Measurements from ENCODE around the gene GPR78.
"Not testable (repeated sequence)": the region's sequence is repeated elsewhere in the genome, so short reads cannot be mapped to it uniquely, and the experiment has no call there.

Gene GPR78

DNA sequence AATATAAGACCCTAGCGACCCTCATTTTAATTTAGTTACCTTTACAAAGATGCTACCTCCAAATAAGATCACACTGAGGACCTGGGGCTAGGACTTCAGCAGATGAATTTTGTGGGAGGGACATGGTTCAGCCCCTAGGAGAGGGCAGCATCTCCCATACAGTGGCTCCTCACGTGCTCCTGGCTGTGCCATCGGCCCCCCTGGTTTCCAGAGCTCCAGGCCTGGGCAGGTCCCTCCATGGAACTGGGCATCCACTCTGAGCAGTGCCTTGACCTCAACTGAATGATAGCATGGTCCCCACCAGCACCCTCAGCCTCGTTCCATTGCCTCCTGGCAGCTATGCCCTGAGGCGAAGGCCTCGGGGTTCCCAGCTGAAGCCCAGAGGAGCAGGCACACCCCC is 51.7 kb downstream of the GPR78 start:
- WGBS: no CpG with 5 or more reads among the region's 6 CpGs

DNA sequence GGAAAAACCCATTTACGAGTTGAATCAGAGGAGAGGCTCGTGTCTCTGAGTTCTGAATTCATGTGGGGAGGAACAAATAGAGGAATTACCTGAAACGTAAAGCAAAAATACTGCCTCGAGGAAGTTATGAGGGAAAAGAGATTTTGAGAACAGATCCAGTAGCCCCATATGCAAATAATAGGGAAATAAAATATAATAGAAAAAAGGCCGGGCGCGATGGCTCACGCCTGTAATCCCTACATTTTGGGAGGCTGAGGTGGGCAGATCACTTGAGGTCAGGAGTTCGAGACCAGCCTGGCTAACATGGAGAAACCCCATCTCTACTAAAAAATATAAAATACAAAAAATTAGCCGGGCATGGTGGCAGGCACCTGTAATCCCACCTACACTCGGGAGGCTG is 54.6 kb downstream of the GPR78 start:
- not testable (repeated sequence) for H3K18ac ChIP-seq (ENCODE audit: low read depth in 1 of 2, low read length in 2 of 2); H3K4me1 ChIP-seq (ENCODE audit: control insufficient read depth, insufficient read depth, low read depth, low read length); H2BK15ac ChIP-seq (ENCODE audit: low read depth, poor library complexity, severe bottlenecking); H4K8ac ChIP-seq (ENCODE audit: low read length); H2BK12ac ChIP-seq (ENCODE audit: low read length in 2 of 2); H3K14ac ChIP-seq (ENCODE audit: low read length in 2 of 2); H3K4ac ChIP-seq (ENCODE audit: low read depth in 1 of 2, low read length in 2 of 2); H3K27ac ChIP-seq (ENCODE audit: low read length, poor library complexity, severe bottlenecking); H3K4me2 ChIP-seq (ENCODE audit: low read length, poor library complexity, severe bottlenecking); H2AFZ ChIP-seq (ENCODE audit: low read depth, low read length); H3K9me3 ChIP-seq (ENCODE audit: control insufficient read depth, low read length); H3K79me1 ChIP-seq (replicated peaks; ENCODE audit: low read length, poor library complexity, severe bottlenecking); H2BK5ac ChIP-seq (ENCODE audit: low read depth, low read length, poor library complexity, severe bottlenecking); H3K9ac ChIP-seq (ENCODE audit: low read length); H3K23ac ChIP-seq (ENCODE audit: low read length in 2 of 2); H3K4me3 ChIP-seq (ENCODE audit: insufficient read depth in 1 of 2, low read depth in 1 of 2, low read length in 2 of 2); H2AK5ac ChIP-seq (ENCODE audit: low read length, severe bottlenecking); H4K91ac ChIP-seq (ENCODE audit: low read length); H3K36me3 ChIP-seq (ENCODE audit: control insufficient read depth in 1 of 2, insufficient read depth in 2 of 2, low read depth in 1 of 2, low read length in 2 of 2); H2BK120ac ChIP-seq (ENCODE audit: low read depth, low read length); DNase-seq
- peaks cover 0 to 16% of the 10 kb centered on the region in 2 experiments for H3K27me3 ChIP-seq (ENCODE audit: control insufficient read depth in 1 of 2, insufficient read depth in 1 of 2, low read length in 2 of 2)
- WGBS: no CpG with 5 or more reads among the region's 11 CpGs

More for the DNA sequence above, 51.7 kb downstream of the GPR78 start:
- not testable (repeated sequence) for DNase-seq; H3K4me3 ChIP-seq (ENCODE audit: insufficient read depth in 1 of 2, low read depth in 1 of 2, low read length in 2 of 2); H3K4ac ChIP-seq (ENCODE audit: low read depth in 1 of 2, low read length in 2 of 2); H4K91ac ChIP-seq (ENCODE audit: low read length); H3K36me3 ChIP-seq (ENCODE audit: control insufficient read depth in 1 of 2, insufficient read depth in 2 of 2, low read depth in 1 of 2, low read length in 2 of 2); H2BK15ac ChIP-seq (ENCODE audit: low read depth, poor library complexity, severe bottlenecking); H3K4me1 ChIP-seq (ENCODE audit: control insufficient read depth, insufficient read depth, low read depth, low read length); H3K79me1 ChIP-seq (replicated peaks; ENCODE audit: low read length, poor library complexity, severe bottlenecking); H2AK5ac ChIP-seq (ENCODE audit: low read length, severe bottlenecking); H2BK120ac ChIP-seq (ENCODE audit: low read depth, low read length); H3K18ac ChIP-seq (ENCODE audit: low read depth in 1 of 2, low read length in 2 of 2); H3K23ac ChIP-seq (ENCODE audit: low read length in 2 of 2); H2BK5ac ChIP-seq (ENCODE audit: low read depth, low read length, poor library complexity, severe bottlenecking); H3K4me2 ChIP-seq (ENCODE audit: low read length, poor library complexity, severe bottlenecking); H3K27me3 ChIP-seq (ENCODE audit: control insufficient read depth in 1 of 2, insufficient read depth in 1 of 2, low read length in 2 of 2); H3K14ac ChIP-seq (ENCODE audit: low read length in 2 of 2); H2AFZ ChIP-seq (ENCODE audit: low read depth, low read length); H3K9me3 ChIP-seq (ENCODE audit: control insufficient read depth, low read length); H4K8ac ChIP-seq (ENCODE audit: low read length); H2BK12ac ChIP-seq (ENCODE audit: low read length in 2 of 2); H3K27ac ChIP-seq (ENCODE audit: low read length, poor library complexity, severe bottlenecking); H3K9ac ChIP-seq (ENCODE audit: low read length)

DNA sequence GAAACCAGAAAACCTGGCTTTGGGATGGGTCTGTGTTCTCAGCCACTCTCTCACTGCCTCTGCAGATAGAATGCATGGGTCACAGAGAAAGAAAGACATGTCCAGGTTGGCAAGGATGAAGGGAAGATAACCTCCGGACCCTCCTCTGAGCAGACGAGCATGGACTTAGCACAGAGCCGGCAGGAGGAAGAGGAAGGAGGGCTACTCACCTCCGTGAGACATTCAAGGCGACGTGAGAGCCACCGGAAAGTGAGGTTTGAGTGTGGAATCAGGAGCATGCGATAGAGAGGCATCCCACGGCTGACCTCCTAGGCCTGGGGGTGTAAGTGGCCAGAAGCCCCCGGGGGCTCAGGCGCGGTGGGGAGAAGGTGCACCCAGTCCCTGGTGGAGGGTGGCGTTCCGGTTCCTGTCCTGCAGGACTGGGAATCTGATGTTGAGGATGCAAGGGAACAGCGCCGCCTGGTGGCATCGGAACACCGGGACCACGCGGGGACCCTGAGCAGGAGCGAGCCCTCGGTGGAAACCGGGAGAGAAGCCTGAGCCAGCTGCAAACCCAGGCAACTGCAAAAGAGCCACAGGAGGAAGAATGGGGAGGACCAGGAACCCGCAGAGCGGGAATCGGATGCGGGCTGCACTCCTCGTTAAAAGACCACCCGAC is 55.8 kb downstream of the GPR78 start:
- H4K8ac ChIP-seq (ENCODE audit: low read length); H3K4ac ChIP-seq (ENCODE audit: low read depth in 1 of 2, low read length in 2 of 2); H3K9ac ChIP-seq (ENCODE audit: low read length); H2BK12ac ChIP-seq (ENCODE audit: low read length in 2 of 2); H2BK15ac ChIP-seq (ENCODE audit: low read depth, poor library complexity, severe bottlenecking); H2BK5ac ChIP-seq (ENCODE audit: low read depth, low read length, poor library complexity, severe bottlenecking); H3K4me2 ChIP-seq (ENCODE audit: low read length, poor library complexity, severe bottlenecking); H3K4me3 ChIP-seq (ENCODE audit: insufficient read depth in 1 of 2, low read depth in 1 of 2, low read length in 2 of 2); H3K36me3 ChIP-seq (ENCODE audit: control insufficient read depth in 1 of 2, insufficient read depth in 2 of 2, low read depth in 1 of 2, low read length in 2 of 2); H3K23ac ChIP-seq (ENCODE audit: low read length in 2 of 2); H3K18ac ChIP-seq (ENCODE audit: low read depth in 1 of 2, low read length in 2 of 2); H3K27ac ChIP-seq (ENCODE audit: low read length, poor library complexity, severe bottlenecking); H2AFZ ChIP-seq (ENCODE audit: low read depth, low read length); H3K4me1 ChIP-seq (ENCODE audit: control insufficient read depth, insufficient read depth, low read depth, low read length); H3K14ac ChIP-seq (ENCODE audit: low read length in 2 of 2); H2BK120ac ChIP-seq (ENCODE audit: low read depth, low read length); H3K9me3 ChIP-seq (ENCODE audit: control insufficient read depth, low read length); H3K79me1 ChIP-seq (replicated peaks; ENCODE audit: low read length, poor library complexity, severe bottlenecking); DNase-seq; H2AK5ac ChIP-seq (ENCODE audit: low read length, severe bottlenecking); H4K91ac ChIP-seq (ENCODE audit: low read length): not testable (repeated sequence)
- H3K27me3 ChIP-seq (ENCODE audit: control insufficient read depth in 1 of 2, insufficient read depth in 1 of 2, low read length in 2 of 2): peaks cover 0 to 23% of the 10 kb centered on the region in 2 experiments
- WGBS: no CpG with 5 or more reads among the region's 29 CpGs
